Measurements from ENCODE around the gene DEFB114. TPM values are rescaled to one million over a fixed set of nuclear protein-coding genes. Genes with fewer than 3 reads are reported as not detected.

DEFB114 gene
- total RNA-seq, 4 donors from 2014 or later: not detected

GRCh38 chr6:49937811-49938210 is 26.2 kb downstream of the DEFB114 start:
- TF ChIP-seq CTCF (IDR thresholded peaks at IDR 0.05): no peak
- ATAC-seq (ENCODE audit: low FRiP score) (no peak), DNase-seq (ENCODE audit: low spot score) (no peak)

GRCh38 chr6:49937017-49937416 is 26.9 kb downstream of the DEFB114 start:
- TF ChIP-seq CTCF (IDR thresholded peaks at IDR 0.05): no peak
- no peak for ATAC-seq (ENCODE audit: low FRiP score)
- DNase-seq (ENCODE audit: low spot score): no peak

- DNase-seq (ENCODE audit: low spot score) (no peak), ATAC-seq (ENCODE audit: low FRiP score) (no peak)
- TF ChIP-seq CTCF (IDR thresholded peaks at IDR 0.05): no peak
Measured at GRCh38 chr6:49935387-49935786, 28.6 kb downstream of the DEFB114 start.

GRCh38 chr6:49934770-49935169 is 29.2 kb downstream of the DEFB114 start:
- ATAC-seq (ENCODE audit: low FRiP score) (no peak), DNase-seq (ENCODE audit: low spot score) (no peak)
- TF ChIP-seq CTCF (IDR thresholded peaks at IDR 0.05): no peak

GRCh38 chr6:49933526-49933925 is 30.4 kb downstream of the DEFB114 start:
- TF ChIP-seq CTCF (IDR thresholded peaks at IDR 0.05): no peak
- ATAC-seq (ENCODE audit: low FRiP score) (no peak), DNase-seq (ENCODE audit: low spot score) (no peak)

- no peak for TF ChIP-seq CTCF (IDR thresholded peaks at IDR 0.05)
- no peak for DNase-seq (ENCODE audit: low spot score)
- ATAC-seq (ENCODE audit: low FRiP score): no peak
Measured at GRCh38 chr6:49929340-49929739, 34.6 kb downstream of the DEFB114 start.

GRCh38 chr6:49923826-49924225 is 40.1 kb downstream of the DEFB114 start:
- ATAC-seq (ENCODE audit: low FRiP score): no peak
- TF ChIP-seq CTCF (IDR thresholded peaks at IDR 0.05): no peak
- DNase-seq (ENCODE audit: low spot score): no peak
